ENCODE measurements around the gene RPL6.
"Not testable (repeated sequence)": the region's sequence is repeated elsewhere in the genome, so short reads cannot be mapped to it uniquely, and the experiment has no call there.

RPL6 gene

DNA sequence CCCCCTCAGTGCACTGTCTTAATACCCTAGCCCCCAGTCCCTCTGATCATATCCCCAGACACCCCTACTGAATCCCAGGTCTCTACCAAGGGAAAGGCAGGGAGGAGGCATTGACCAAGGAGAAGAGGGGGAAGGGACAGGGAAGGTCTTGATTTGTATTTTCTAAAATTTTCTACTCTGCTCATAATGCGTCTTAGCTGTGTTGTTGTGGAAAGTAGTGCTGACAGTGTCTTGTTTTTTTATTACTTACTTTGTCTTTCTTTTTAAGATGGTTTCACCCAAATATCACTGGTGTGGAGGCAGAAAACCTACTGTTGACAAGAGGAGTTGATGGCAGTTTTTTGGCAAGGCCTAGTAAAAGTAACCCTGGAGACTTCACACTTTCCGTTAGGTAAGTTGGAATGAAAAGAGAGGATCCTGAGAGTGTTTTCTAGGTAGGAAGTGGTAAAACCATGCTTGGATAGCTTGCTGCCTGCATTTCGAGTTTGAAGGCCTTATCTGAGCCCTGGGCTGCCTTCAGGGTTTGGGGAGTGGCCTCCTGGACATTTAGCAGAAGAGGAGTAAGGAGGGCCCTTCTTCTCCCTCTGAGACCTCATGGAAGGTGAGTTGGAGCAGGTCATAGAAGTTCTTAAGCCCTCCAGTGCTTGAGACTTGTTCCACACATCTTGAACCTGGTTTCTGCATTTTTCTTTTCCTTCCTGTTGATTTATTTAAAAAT lies 36.8 kb upstream of the RPL6 start:
- no peak for DNase-seq (ENCODE audit: low read depth)
- no peak overlapping the region for H3K4me3 ChIP-seq (ENCODE audit: low read depth, low read length)
- TF ChIP-seq, protein P1, sequence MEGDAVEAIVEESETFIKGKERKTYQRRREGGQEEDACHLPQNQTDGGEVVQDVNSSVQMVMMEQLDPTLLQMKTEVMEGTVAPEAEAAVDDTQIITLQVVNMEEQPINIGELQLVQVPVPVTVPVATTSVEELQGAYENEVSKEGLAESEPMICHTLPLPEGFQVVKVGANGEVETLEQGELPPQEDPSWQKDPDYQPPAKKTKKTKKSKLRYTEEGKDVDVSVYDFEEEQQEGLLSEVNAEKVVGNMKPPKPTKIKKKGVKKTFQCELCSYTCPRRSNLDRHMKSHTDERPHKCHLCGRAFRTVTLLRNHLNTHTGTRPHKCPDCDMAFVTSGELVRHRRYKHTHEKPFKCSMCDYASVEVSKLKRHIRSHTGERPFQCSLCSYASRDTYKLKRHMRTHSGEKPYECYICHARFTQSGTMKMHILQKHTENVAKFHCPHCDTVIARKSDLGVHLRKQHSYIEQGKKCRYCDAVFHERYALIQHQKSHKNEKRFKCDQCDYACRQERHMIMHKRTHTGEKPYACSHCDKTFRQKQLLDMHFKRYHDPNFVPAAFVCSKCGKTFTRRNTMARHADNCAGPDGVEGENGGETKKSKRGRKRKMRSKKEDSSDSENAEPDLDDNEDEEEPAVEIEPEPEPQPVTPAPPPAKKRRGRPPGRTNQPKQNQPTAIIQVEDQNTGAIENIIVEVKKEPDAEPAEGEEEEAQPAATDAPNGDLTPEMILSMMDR (IDR thresholded peaks at IDR 0.05; ENCODE audit: insufficient read depth, low read depth, low read length, missing control alignments): no peak

DNA sequence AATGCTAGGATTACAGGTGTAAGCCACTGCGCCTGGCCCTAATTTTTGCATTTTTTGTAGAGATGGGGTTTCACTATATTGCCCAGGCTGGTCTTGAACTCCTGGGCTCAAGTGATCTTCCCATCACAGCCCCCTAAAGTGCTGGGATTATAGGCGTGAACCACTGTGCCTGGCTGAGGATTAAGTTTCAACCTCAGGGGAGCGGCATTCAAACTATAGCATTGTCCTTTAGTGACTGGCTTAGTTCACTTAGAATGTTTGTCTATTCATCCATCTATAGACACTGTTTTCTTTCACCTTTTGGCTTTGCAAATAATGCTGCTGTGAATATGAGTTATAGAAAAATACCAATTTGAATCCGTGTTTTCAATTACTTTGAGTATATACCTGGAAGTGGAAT lies 34.5 kb upstream of the RPL6 start:
- DNase-seq (ENCODE audit: low read depth): no peak
- H3K4me3 ChIP-seq (ENCODE audit: low read depth, low read length): no peak overlapping the region
- TF ChIP-seq, protein P1 (IDR thresholded peaks at IDR 0.05; ENCODE audit: insufficient read depth, low read depth, low read length, missing control alignments): no peak

DNA sequence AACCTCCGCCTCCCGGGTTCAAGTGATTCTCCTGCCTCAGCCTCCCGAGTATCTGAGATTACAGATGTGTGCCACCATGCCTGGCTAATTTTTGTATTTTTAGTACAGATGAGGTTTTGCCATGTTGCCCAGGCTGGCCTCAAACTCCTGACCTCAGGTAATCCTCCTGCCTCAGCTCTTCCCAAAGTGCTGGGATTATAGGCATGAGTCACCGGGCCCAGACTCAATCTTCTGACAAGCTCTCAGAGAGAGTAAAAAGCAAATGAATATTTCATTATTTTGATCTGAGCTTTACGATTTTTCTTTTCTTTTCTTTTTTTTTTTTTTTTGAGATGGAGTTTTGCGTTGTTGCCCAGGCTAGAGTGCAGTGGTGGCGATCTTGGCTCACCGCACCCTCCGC lies 31.2 kb upstream of the RPL6 start:
- not testable (repeated sequence) for H3K4me3 ChIP-seq (ENCODE audit: low read depth, low read length); DNase-seq (ENCODE audit: low read depth)

DNA sequence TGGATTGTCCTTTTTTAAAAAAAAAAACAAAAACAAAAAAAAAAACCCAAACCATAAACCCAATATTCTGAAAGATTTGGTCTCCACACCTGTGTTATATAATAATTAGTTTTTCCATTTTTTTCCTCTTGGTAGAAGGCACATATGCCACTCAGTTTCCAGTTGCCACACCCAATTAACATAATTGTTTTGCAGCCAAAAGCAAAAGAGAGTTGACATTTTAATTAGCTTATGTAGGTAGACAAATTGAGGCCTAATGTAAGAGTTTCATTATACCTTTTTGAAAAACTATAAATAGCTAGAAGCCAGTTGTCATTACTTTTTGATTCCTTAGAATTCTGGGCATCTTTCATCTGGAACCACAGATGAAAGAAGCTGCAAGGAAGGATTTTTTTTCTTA lies 30.4 kb upstream of the RPL6 start:
- TF ChIP-seq, protein P1 (IDR thresholded peaks at IDR 0.05; ENCODE audit: insufficient read depth, low read depth, low read length, missing control alignments): no peak
- DNase-seq (ENCODE audit: low read depth): no peak
- H3K4me3 ChIP-seq (ENCODE audit: low read depth, low read length): no peak overlapping the region

DNA sequence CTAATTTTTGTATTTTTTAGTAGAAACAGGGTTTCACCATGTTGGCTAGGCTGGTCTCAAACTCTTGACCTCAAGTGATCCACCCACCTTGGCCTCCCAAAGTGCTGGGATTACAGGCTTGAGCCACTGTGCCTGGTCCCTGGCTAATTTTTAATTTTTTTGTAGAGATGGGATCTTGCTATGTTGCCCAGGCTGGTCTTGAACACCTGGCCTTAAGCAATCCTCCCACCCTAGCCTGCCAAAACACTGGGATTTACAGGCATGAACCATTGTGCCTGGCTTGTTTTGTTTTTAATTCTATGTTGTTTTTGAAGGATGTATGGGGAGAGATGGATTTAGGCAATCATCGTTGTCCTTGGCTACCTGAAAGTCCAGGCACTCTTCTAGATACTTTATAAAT lies 29.2 kb upstream of the RPL6 start:
- DNase-seq (ENCODE audit: low read depth); H3K4me3 ChIP-seq (ENCODE audit: low read depth, low read length): not testable (repeated sequence)

DNA sequence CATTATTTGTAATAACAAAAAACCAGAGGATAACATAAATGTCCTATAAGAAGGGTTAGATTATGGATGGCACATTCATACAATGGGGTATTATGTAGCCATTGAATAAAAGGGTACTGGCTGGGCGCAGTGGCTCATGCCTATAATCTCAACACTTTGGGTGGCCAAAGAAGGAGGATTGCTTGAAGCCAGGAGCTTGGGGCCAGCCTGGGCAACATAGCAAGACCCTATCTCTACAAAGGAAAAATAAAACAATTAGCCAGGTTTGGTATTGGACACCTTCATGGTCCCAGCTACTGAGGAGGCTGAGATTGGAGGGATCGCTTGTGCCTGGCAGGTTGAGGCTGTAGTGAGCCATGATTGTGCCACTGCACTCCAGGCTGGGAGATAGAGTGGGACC lies 24.1 kb upstream of the RPL6 start:
- TF ChIP-seq, protein P1 (IDR thresholded peaks at IDR 0.05; ENCODE audit: insufficient read depth, low read depth, low read length, missing control alignments): no peak
- no peak overlapping the region for H3K4me3 ChIP-seq (ENCODE audit: low read depth, low read length)
- DNase-seq (ENCODE audit: low read depth): no peak

DNA sequence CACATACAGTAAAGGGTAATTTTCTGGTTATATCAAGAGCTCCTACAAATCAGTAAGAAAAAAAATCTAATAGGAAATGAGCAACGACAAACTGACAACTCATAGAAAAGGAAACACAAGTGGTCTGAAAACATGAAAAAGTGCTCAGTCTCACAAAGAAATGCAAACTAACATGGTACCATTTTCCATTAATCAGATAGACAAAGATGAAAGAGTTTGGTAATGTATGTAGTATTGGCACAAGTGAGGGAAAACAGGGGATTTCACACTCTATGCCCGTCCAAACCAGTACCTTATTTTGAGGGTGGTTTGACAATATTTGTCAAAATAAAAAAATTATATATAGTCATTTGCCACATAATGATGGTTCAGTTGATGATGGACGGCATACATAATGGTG lies 22.6 kb upstream of the RPL6 start:
- H3K4me3 ChIP-seq (ENCODE audit: low read depth, low read length): no peak overlapping the region
- no peak for DNase-seq (ENCODE audit: low read depth)
- TF ChIP-seq, protein P1 (IDR thresholded peaks at IDR 0.05; ENCODE audit: insufficient read depth, low read depth, low read length, missing control alignments): no peak

DNA sequence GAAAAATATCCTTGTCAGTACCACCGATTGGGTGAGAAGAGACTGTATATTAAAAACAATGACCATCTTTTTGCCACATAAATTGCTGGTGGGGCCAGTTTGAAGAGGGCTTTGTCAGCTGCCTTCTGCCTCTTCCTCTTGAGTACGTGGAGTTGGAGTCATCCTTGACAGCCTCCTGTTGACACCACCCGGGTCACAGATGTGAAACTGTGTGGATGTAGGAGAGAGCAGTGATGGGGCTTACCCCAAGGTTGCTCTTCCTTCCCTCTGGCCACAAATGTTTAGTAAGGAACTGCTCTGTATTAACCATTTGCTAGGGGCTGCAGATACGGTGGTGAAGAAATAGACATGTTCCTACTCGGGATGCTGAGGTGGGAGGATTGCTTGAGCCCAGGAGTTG lies 21.5 kb upstream of the RPL6 start:
- no peak for DNase-seq (ENCODE audit: low read depth)
- TF ChIP-seq, protein P1 (IDR thresholded peaks at IDR 0.05; ENCODE audit: insufficient read depth, low read depth, low read length, missing control alignments): no peak
- H3K4me3 ChIP-seq (ENCODE audit: low read depth, low read length): no peak overlapping the region

Data from GM12865 (cell line).